Measurements from ENCODE around the gene ZNF814. TPM values are rescaled to one million over a fixed set of nuclear protein-coding genes. Genes with fewer than 3 reads are reported as not detected.
"Not testable (repeated sequence)": the region's sequence is repeated elsewhere in the genome, so short reads cannot be mapped to it uniquely, and the experiment has no call there.

ZNF814 gene
- total RNA-seq, 6 donors from 2014 or later = 7.1 to 16.8 (median 9.4) TPM

GRCh38 chr19:57812226-57812625 is 76.6 kb downstream of the ZNF814 start:
- Histone ChIP-seq H3K4me3 (no peak overlapping the region), H3K36me3 (peaks cover 7 to 47% (median 21%) of the 10 kb centered on the region in 4 donors)

GRCh38 chr19:57810410-57811295 is 78.2 kb downstream of the ZNF814 start:
- H3K36me3 ChIP-seq = peaks cover 7 to 58% (median 21%) of the 10 kb centered on the region in 4 donors
- H3K4me1 ChIP-seq = peaks cover 20 to 38% (median 27%) of the 10 kb centered on the region in 4 donors
- H3K27me3 ChIP-seq; H3K9me3 ChIP-seq; H3K4me3 ChIP-seq; ATAC-seq (ENCODE audit: low FRiP score in 2 of 2): not testable (repeated sequence)
- peak in 1 of 2 donors; percentile 45 for DNase-seq
- peak in 1 of 4 donors; percentile 7 for TF ChIP-seq EP300 (IDR thresholded peaks at IDR 0.05)
- peak overlapping the region in 1 of 4 donors; percentile 34 for H3K27ac ChIP-seq
- WGBS, 2 donors = 70 to 71% methylated on average over 17 of the region's 17 CpGs

More at GRCh38 chr19:57812226-57812625, 76.6 kb downstream of the ZNF814 start:
- DNase-seq = no peak
- no peaks in the 10 kb centered on the region for H3K9me3 ChIP-seq
- H3K4me1 ChIP-seq = peaks cover 20 to 38% (median 26%) of the 10 kb centered on the region in 4 donors
- no peaks in the 10 kb centered on the region for H3K27me3 ChIP-seq
- 64 to 73% methylated on average over 3 of the region's 3 CpGs for WGBS, 2 donors
- no peak for ATAC-seq (ENCODE audit: low FRiP score in 2 of 2)
- no peak for TF ChIP-seq POLR2AphosphoS5 (IDR thresholded peaks at IDR 0.05)
- TF ChIP-seq EP300 (IDR thresholded peaks at IDR 0.05) = no peak
- peak in 1 of 4 donors; percentile 20 for TF ChIP-seq POLR2A (IDR thresholded peaks at IDR 0.05)
- H3K27ac ChIP-seq = peak overlapping the region; percentile 9 to 84 (median 64)

GRCh38 chr19:57807541-57807940 is 81.3 kb downstream of the ZNF814 start:
- Histone ChIP-seq H3K36me3 (peaks cover 7 to 54% (median 21%) of the 10 kb centered on the region in 4 donors), H3K27me3 (no peaks in the 10 kb centered on the region), H3K9me3 (no peaks in the 10 kb centered on the region), H3K4me1 (peaks cover 17 to 40% (median 28%) of the 10 kb centered on the region in 4 donors), H3K4me3 (no peak overlapping the region), H3K27ac (no peak overlapping the region)
- WGBS, 2 donors = 92 to 95% methylated on average over 2 of the region's 2 CpGs
- ATAC-seq (ENCODE audit: low FRiP score in 2 of 2) = no peak
- DNase-seq = no peak
- TF ChIP-seq POLR2AphosphoS5 (IDR thresholded peaks at IDR 0.05) = no peak
- no peak for TF ChIP-seq CTCF (IDR thresholded peaks at IDR 0.05)
- no peak for TF ChIP-seq EP300 (IDR thresholded peaks at IDR 0.05)
- no peak for TF ChIP-seq POLR2A (IDR thresholded peaks at IDR 0.05)

- WGBS, 2 donors = 2 to 8% methylated on average over 19 of the region's 19 CpGs
These were observed 85.1 kb downstream of the ZNF814 start for GRCh38 chr19:57803594-57804325.

GRCh38 chr19:57803265-57803593 is 85.6 kb downstream of the ZNF814 start:
- no peak for DNase-seq

More at GRCh38 chr19:57803594-57804325, 85.1 kb downstream of the ZNF814 start:
- Histone ChIP-seq H3K27ac (peak overlapping the region; percentile 56 to 87 (median 76)), H3K9me3 (no peaks in the 10 kb centered on the region), H3K36me3 (peaks cover 7 to 24% (median 9%) of the 10 kb centered on the region in 4 donors), H3K4me3 (peak overlapping the region; percentile 27 to 51 (median 48)), H3K27me3 (no peaks in the 10 kb centered on the region), H3K4me1 (peaks cover 8 to 40% (median 16%) of the 10 kb centered on the region in 4 donors)
- TF ChIP-seq EP300 (IDR thresholded peaks at IDR 0.05) (no peak), POLR2AphosphoS5 (IDR thresholded peaks at IDR 0.05) (no peak), POLR2A (IDR thresholded peaks at IDR 0.05) (no peak), CTCF (IDR thresholded peaks at IDR 0.05) (no peak)
- ATAC-seq (ENCODE audit: low FRiP score in 2 of 2) = peak; percentile 34 to 75
- no peak for DNase-seq

More at GRCh38 chr19:57803265-57803593, 85.6 kb downstream of the ZNF814 start:
- H3K4me1 ChIP-seq = peaks cover 8 to 40% (median 19%) of the 10 kb centered on the region in 4 donors
- TF ChIP-seq POLR2A (IDR thresholded peaks at IDR 0.05) (no peak), CTCF (IDR thresholded peaks at IDR 0.05) (no peak), EP300 (IDR thresholded peaks at IDR 0.05) (no peak)
- H3K36me3 ChIP-seq = peaks cover 3 to 20% (median 6%) of the 10 kb centered on the region in 4 donors
- 9 to 15% methylated on average over 6 of the region's 6 CpGs for WGBS, 2 donors
- no peaks in the 10 kb centered on the region for H3K9me3 ChIP-seq
- peak overlapping the region; percentile 56 to 87 (median 76) for H3K27ac ChIP-seq
- ATAC-seq (ENCODE audit: low FRiP score in 2 of 2) = no peak
- no peaks in the 10 kb centered on the region for H3K27me3 ChIP-seq
- peak overlapping the region; percentile 27 to 51 (median 48) for H3K4me3 ChIP-seq
